Skeletal muscle satellite cell (primary cell): Measurements from ENCODE around the gene OSBPL9.
"Not testable (repeated sequence)": the region's sequence is repeated elsewhere in the genome, so short reads cannot be mapped to it uniquely, and the experiment has no call there.

ENCODE experiments used
- H3K27me3 ChIP-seq: 2 replicates; pipeline ENCODE4 v1.7.0; 2013; ENCODE audit warnings: low read length; ENCODE audit not compliant: control insufficient read depth, insufficient read depth
- H3K36me3 ChIP-seq: 2 replicates; pipeline ENCODE4 v1.7.0; 2013; ENCODE audit warnings: mild to moderate bottlenecking, control low read depth, low read length; ENCODE audit not compliant: insufficient read depth
- H3K4me1 ChIP-seq: 2 replicates; pipeline ENCODE4 v1.7.0; 2013; ENCODE audit warnings: low read length; ENCODE audit not compliant: control insufficient read depth, insufficient read depth
- H3K4me2 ChIP-seq: 2 replicates; pipeline ENCODE4 v1.7.0; 2013; ENCODE audit warnings: mild to moderate bottlenecking, low read length
- H3K4me3 ChIP-seq: 2 replicates; pipeline ENCODE4 v1.7.0; 2013; ENCODE audit warnings: low read length
- H3K9ac ChIP-seq: 2 replicates; pipeline ENCODE4 v1.7.0; 2013; ENCODE audit warnings: mild to moderate bottlenecking, low read depth, low read length, moderate library complexity
- H3K9me3 ChIP-seq: replicated peaks from 2 replicates; pipeline ENCODE4 v1.7.0; 2013; ENCODE audit warnings: mild to moderate bottlenecking, control low read depth, low read length

Gene OSBPL9

GRCh38 chr1:51784997-51785421 is 168.1 kb downstream of the OSBPL9 start:
- Histone ChIP-seq H3K36me3 (peaks cover 75% of the 10 kb centered on the region), H3K4me1 (no peaks in the 10 kb centered on the region), H3K9ac (no peak overlapping the region), H3K4me2 (no peak overlapping the region), H3K4me3 (no peak overlapping the region), H3K9me3 (no peaks in the 10 kb centered on the region), H3K27me3 (no peaks in the 10 kb centered on the region)

GRCh38 chr1:51788938-51789337 is 172.0 kb downstream of the OSBPL9 start:
- Histone ChIP-seq H3K4me1 (peaks cover 6% of the 10 kb centered on the region), H3K4me3 (no peak overlapping the region), H3K36me3 (peaks cover 91% of the 10 kb centered on the region), H3K9ac (no peak overlapping the region), H3K9me3 (no peaks in the 10 kb centered on the region), H3K4me2 (no peak overlapping the region), H3K27me3 (no peaks in the 10 kb centered on the region)

GRCh38 chr1:51789342-51789741 is 172.4 kb downstream of the OSBPL9 start:
- Histone ChIP-seq H3K9me3 (no peaks in the 10 kb centered on the region), H3K36me3 (peaks cover 91% of the 10 kb centered on the region), H3K27me3 (no peaks in the 10 kb centered on the region), H3K4me2 (no peak overlapping the region), H3K4me3 (no peak overlapping the region), H3K9ac (no peak overlapping the region), H3K4me1 (peaks cover 6% of the 10 kb centered on the region)

- Histone ChIP-seq H3K9ac (no peak overlapping the region), H3K9me3 (no peaks in the 10 kb centered on the region), H3K4me2 (no peak overlapping the region), H3K36me3 (peaks cover 91% of the 10 kb centered on the region), H3K4me1 (peaks cover 6% of the 10 kb centered on the region), H3K4me3 (no peak overlapping the region), H3K27me3 (no peaks in the 10 kb centered on the region)
These were observed 173.5 kb downstream of the OSBPL9 start for GRCh38 chr1:51790385-51790784.

- Histone ChIP-seq H3K27me3 (no peaks in the 10 kb centered on the region), H3K36me3 (peaks cover 82% of the 10 kb centered on the region), H3K4me1 (peaks cover 6% of the 10 kb centered on the region), H3K9me3 (no peaks in the 10 kb centered on the region), H3K4me2 (no peak overlapping the region), H3K9ac (no peak overlapping the region), H3K4me3 (no peak overlapping the region)
These were observed 175.0 kb downstream of the OSBPL9 start for GRCh38 chr1:51791888-51792287.

- peaks cover 78% of the 10 kb centered on the region for H3K36me3 ChIP-seq
- no peaks in the 10 kb centered on the region for H3K27me3 ChIP-seq
- no peak overlapping the region for H3K9ac ChIP-seq
- H3K4me3 ChIP-seq = no peak overlapping the region
- no peak overlapping the region for H3K4me2 ChIP-seq
- H3K9me3 ChIP-seq = no peaks in the 10 kb centered on the region
- peaks cover 6% of the 10 kb centered on the region for H3K4me1 ChIP-seq
These were observed 176.0 kb downstream of the OSBPL9 start for GRCh38 chr1:51792864-51793263.

GRCh38 chr1:51794260-51794659 is 177.4 kb downstream of the OSBPL9 start:
- no peak overlapping the region for H3K9ac ChIP-seq
- H3K36me3 ChIP-seq = peaks cover 73% of the 10 kb centered on the region
- H3K9me3 ChIP-seq = no peaks in the 10 kb centered on the region
- no peak overlapping the region for H3K4me3 ChIP-seq
- no peak overlapping the region for H3K4me2 ChIP-seq
- H3K27me3 ChIP-seq = no peaks in the 10 kb centered on the region
- peaks cover 6% of the 10 kb centered on the region for H3K4me1 ChIP-seq

- no peak overlapping the region for H3K4me2 ChIP-seq
- H3K27me3 ChIP-seq = no peaks in the 10 kb centered on the region
- H3K9ac ChIP-seq = no peak overlapping the region
- H3K9me3 ChIP-seq = no peaks in the 10 kb centered on the region
- peaks cover 72% of the 10 kb centered on the region for H3K36me3 ChIP-seq
- H3K4me3 ChIP-seq = no peak overlapping the region
- H3K4me1 ChIP-seq = peaks cover 6% of the 10 kb centered on the region
These were observed 178.0 kb downstream of the OSBPL9 start for GRCh38 chr1:51794868-51795267.

- H3K9ac ChIP-seq = no peak overlapping the region
- no peak overlapping the region for H3K4me2 ChIP-seq
- no peaks in the 10 kb centered on the region for H3K4me1 ChIP-seq
- H3K36me3 ChIP-seq = peaks cover 72% of the 10 kb centered on the region
- no peaks in the 10 kb centered on the region for H3K9me3 ChIP-seq
- no peaks in the 10 kb centered on the region for H3K27me3 ChIP-seq
- no peak overlapping the region for H3K4me3 ChIP-seq
These were observed 182.5 kb downstream of the OSBPL9 start for GRCh38 chr1:51799372-51799771.

- Histone ChIP-seq H3K4me1 (no peaks in the 10 kb centered on the region), H3K27me3 (no peaks in the 10 kb centered on the region), H3K36me3 (peaks cover 65% of the 10 kb centered on the region), H3K4me2 (no peak overlapping the region), H3K9ac (no peak overlapping the region), H3K9me3 (no peaks in the 10 kb centered on the region), H3K4me3 (no peak overlapping the region)
These were observed 197.6 kb downstream of the OSBPL9 start for GRCh38 chr1:51814513-51814912.

GRCh38 chr1:51818487-51818886 is 201.6 kb downstream of the OSBPL9 start:
- Histone ChIP-seq H3K4me2 (no peak overlapping the region), H3K27me3 (no peaks in the 10 kb centered on the region), H3K36me3 (peaks cover 62% of the 10 kb centered on the region), H3K4me1 (no peaks in the 10 kb centered on the region), H3K9ac (no peak overlapping the region), H3K4me3 (no peak overlapping the region), H3K9me3 (no peaks in the 10 kb centered on the region)

- not testable (repeated sequence) for H3K4me2 ChIP-seq, H3K4me3 ChIP-seq, H3K4me1 ChIP-seq, H3K9me3 ChIP-seq, H3K9ac ChIP-seq, H3K27me3 ChIP-seq
- H3K36me3 ChIP-seq = peaks cover 57% of the 10 kb centered on the region
These were observed 202.1 kb downstream of the OSBPL9 start for GRCh38 chr1:51819021-51819420.
